PC-3 (cell line): ENCODE measurements around the gene BFSP2. TPM values are rescaled to one million over a fixed set of nuclear protein-coding genes. Genes with fewer than 3 reads are reported as not detected.
A peak's percentile ranks its signal among the peaks of the same experiment; 100 is the strongest.

Source experiments
- ATAC-seq: fragments of 200-7000 bp; cut with Tn5 transposase; 2 replicates; pipeline ENCODE4 v1.9.1; 2020; ENCODE audit warnings: mild to moderate bottlenecking, moderate library complexity
- BruUV-seq: library from RNA; stranded (reverse); fragments of 400-500 nt; replicated peaks from 2 replicates; lab custom pipeline; 2021; lab: Mats Ljungman, UMichigan
- CTCF ChIA-PET: fragments of 300-600 bp; sonication (Branson Sonifier 250); formaldehyde crosslinking; loops from one replicate; lab custom pipeline; 2022; ENCODE audit warnings: antibody characterized with exemption; lab: Charles Lee
- POLR2A ChIA-PET: fragments of 300-600 bp; sonication (Branson Sonifier 250); formaldehyde crosslinking; loops from one replicate; lab custom pipeline; 2022; ENCODE audit warnings: antibody characterized with exemption; ENCODE audit not compliant: unreplicated experiment; lab: Charles Lee
- DNase-seq: peaks from one replicate; pipeline ENCODE4 v3.0.0-alpha.2; 2015
- H2AFZ ChIP-seq: fragments of 300-600 bp; sonication (generic); 2 replicates; pipeline ENCODE4 v1.6.0; 2016; ENCODE audit warnings: antibody characterized with exemption, low read length
- H3F3A ChIP-seq: fragments of 300-600 bp; sonication (generic); one replicate; pipeline ENCODE4 v1.6.0; 2017; ENCODE audit warnings: antibody characterized with exemption, low read length, control low read depth, mild to moderate bottlenecking; ENCODE audit not compliant: unreplicated experiment
- H3K27ac ChIP-seq: fragments of 300-600 bp; sonication (generic); 2 replicates; pipeline ENCODE4 v1.5.1; 2016; ENCODE audit warnings: mild to moderate bottlenecking, low read length
- H3K27me3 ChIP-seq: fragments of 300-600 bp; sonication (generic); 2 replicates; pipeline ENCODE4 v1.6.1; 2016; ENCODE audit warnings: low read length, mixed read lengths
- H3K36me3 ChIP-seq: fragments of 300-600 bp; sonication (generic); 2 replicates; pipeline ENCODE4 v1.6.1; 2016; ENCODE audit warnings: low read depth, mixed run types, low read length, mixed read lengths
- H3K4me1 ChIP-seq: fragments of 300-600 bp; sonication (generic); 2 replicates; pipeline ENCODE4 v1.5.1; 2016; ENCODE audit warnings: low read length; ENCODE audit not compliant: insufficient read depth
- H3K4me2 ChIP-seq: fragments of 300-600 bp; sonication (generic); 2 replicates; pipeline ENCODE4 v1.6.0; 2016; ENCODE audit warnings: low read length
- H3K4me3 ChIP-seq: fragments of 300-600 bp; sonication (generic); 2 replicates; pipeline ENCODE4 v1.5.1; 2016; ENCODE audit warnings: mild to moderate bottlenecking, low read length, mixed read lengths
- H3K79me2 ChIP-seq: fragments of 300-600 bp; sonication (generic); 2 replicates; pipeline ENCODE4 v1.6.1; 2017; ENCODE audit warnings: low read length, mixed read lengths
- H3K9ac ChIP-seq: fragments of 300-600 bp; sonication (generic); 2 replicates; pipeline ENCODE4 v1.6.0; 2016; ENCODE audit warnings: mild to moderate bottlenecking, low read length
- H3K9me2 ChIP-seq: fragments of 300-600 bp; sonication (generic); replicated peaks from 2 replicates; pipeline ENCODE4 v1.6.1; 2016; ENCODE audit warnings: mixed run types, low read length, mixed read lengths
- H3K9me3 ChIP-seq: fragments of 300-600 bp; sonication (generic); 2 replicates; pipeline ENCODE4 v1.6.1; 2016; ENCODE audit warnings: low read length, mixed read lengths
- H4K20me1 ChIP-seq: fragments of 300-600 bp; sonication (generic); 2 replicates; pipeline ENCODE4 v1.6.1; 2016; ENCODE audit warnings: low read length, mixed read lengths
- CTCF ChIP-seq: fragments of 300-600 bp; sonication (generic); conservative IDR thresholded peaks from 2 replicates; pipeline ENCODE4 v1.5.1; 2017; ENCODE audit warnings: antibody characterized with exemption, low read depth, mild to moderate bottlenecking, low read length
- EZH2 ChIP-seq: fragments of 300-600 bp; sonication (generic); IDR thresholded peaks from one replicate; pipeline ENCODE4 v1.6.1; 2017; ENCODE audit warnings: antibody characterized with exemption, mild to moderate bottlenecking, low read length; ENCODE audit not compliant: unreplicated experiment
- EZH2phosphoT487 ChIP-seq: fragments of 300-600 bp; sonication (generic); IDR thresholded peaks from 2 replicates; pipeline ENCODE4 v1.6.1; 2018; ENCODE audit warnings: mild to moderate bottlenecking, antibody characterized with exemption, low read length, borderline replicate concordance
- intact Hi-C: fragments of 100-400 bp; cut with micrococcal nuclease; formaldehyde crosslinking; loops from 2 replicates; pipeline ENCODE4 v1.9.0; 2023
- total RNA-seq: library from RNA; depleted of rRNA; stranded (reverse); fragments of >200 nt; gene quantifications from 2 replicates; pipeline ENCODE4 v1.2.3, GENCODE V29; 2014

The BFSP2 gene
- total RNA-seq, 1 experiment from 2014 or later = not detected

GRCh38 chr3:133506215-133506901, 106.5 kb downstream of the BFSP2 start:
- ChIA-PET POLR2A (no interaction called here), CTCF (no interaction called here)
- H3K4me3 ChIP-seq = no peak overlapping the region
- intact Hi-C loops = no loop called here
- H3K36me3 ChIP-seq = no peaks in the 10 kb centered on the region
- no peaks in the 10 kb centered on the region for H4K20me1 ChIP-seq
- BruUV-seq = no TSS peak
- no peaks in the 10 kb centered on the region for H3K79me2 ChIP-seq
- TF ChIP-seq EZH2 (no peak), CTCF (no peak), EZH2phosphoT487 (no peak)
- no peaks in the 10 kb centered on the region for H3K9me3 ChIP-seq
- H3K9ac ChIP-seq = no peak overlapping the region
- no peaks in the 10 kb centered on the region for H3K27me3 ChIP-seq
- H3K9me2 ChIP-seq = no peaks in the 10 kb centered on the region
- no peak overlapping the region for H3K4me2 ChIP-seq
- no peak for ATAC-seq
- H3F3A ChIP-seq = no peaks in the 10 kb centered on the region
- 0 out of 2 replicates have a peak overlapping the region, but pooled peaks have one; percentile 33 for H2AFZ ChIP-seq
- H3K4me1 ChIP-seq = no peaks in the 10 kb centered on the region
- no peak for DNase-seq
- no peak overlapping the region for H3K27ac ChIP-seq

- H3K4me2 ChIP-seq = no peak overlapping the region
- no peak overlapping the region for H2AFZ ChIP-seq
- no peaks in the 10 kb centered on the region for H3K79me2 ChIP-seq
- intact Hi-C loops = no loop called here
- no peaks in the 10 kb centered on the region for H3K27me3 ChIP-seq
- ATAC-seq = no peak
- H3K4me1 ChIP-seq = no peaks in the 10 kb centered on the region
- no peaks in the 10 kb centered on the region for H4K20me1 ChIP-seq
- ChIA-PET CTCF (no interaction called here), POLR2A (no interaction called here)
- H3K36me3 ChIP-seq = no peaks in the 10 kb centered on the region
- H3K27ac ChIP-seq = no peak overlapping the region
- no peak overlapping the region for H3K9ac ChIP-seq
- H3K4me3 ChIP-seq = no peak overlapping the region
- no TSS peak for BruUV-seq
- H3F3A ChIP-seq = no peaks in the 10 kb centered on the region
- no peaks in the 10 kb centered on the region for H3K9me3 ChIP-seq
- TF ChIP-seq EZH2 (no peak), EZH2phosphoT487 (no peak), CTCF (no peak)
- H3K9me2 ChIP-seq = no peaks in the 10 kb centered on the region
- no peak for DNase-seq
These were observed 109.6 kb downstream of the BFSP2 start for GRCh38 chr3:133509488-133509887.

- H4K20me1 ChIP-seq = no peaks in the 10 kb centered on the region
- intact Hi-C loops = no loop called here
- H3K4me1 ChIP-seq = no peaks in the 10 kb centered on the region
- no peak overlapping the region for H2AFZ ChIP-seq
- no peaks in the 10 kb centered on the region for H3K79me2 ChIP-seq
- H3K9me2 ChIP-seq = no peaks in the 10 kb centered on the region
- CTCF ChIA-PET = no interaction called here
- no peak overlapping the region for H3K4me3 ChIP-seq
- BruUV-seq = no TSS peak
- no peak overlapping the region for H3K27ac ChIP-seq
- TF ChIP-seq EZH2 (no peak), EZH2phosphoT487 (no peak), CTCF (no peak)
- POLR2A ChIA-PET = no interaction called here
- DNase-seq = no peak
- H3K27me3 ChIP-seq = no peaks in the 10 kb centered on the region
- H3K9ac ChIP-seq = no peak overlapping the region
- H3K36me3 ChIP-seq = no peaks in the 10 kb centered on the region
- no peaks in the 10 kb centered on the region for H3K9me3 ChIP-seq
- H3K4me2 ChIP-seq = no peak overlapping the region
- no peak for ATAC-seq
- no peaks in the 10 kb centered on the region for H3F3A ChIP-seq
These were observed 112.7 kb downstream of the BFSP2 start for GRCh38 chr3:133512416-133513089.
